K562 (cell line): ENCODE data around the gene SLC49A4. TPM values are rescaled to one million over a fixed set of nuclear protein-coding genes. Genes with fewer than 3 reads are reported as not detected.

Experiments
- ATAC-seq: fragments of 200-7000 bp; cut with Tn5 transposase; 3 replicates; pipeline ENCODE4 v1.9.1; 2020; ENCODE audit warnings: moderate library complexity
- BruUV-seq: library from RNA; stranded (reverse); fragments of 400-500 nt; replicated peaks from 2 replicates; lab custom pipeline; 2021; lab: Mats Ljungman, UMichigan
- CTCF ChIA-PET: fragments of 300-600 bp; formaldehyde crosslinking; extraction: SDS; loops from one replicate; lab custom pipeline; 2021; ENCODE audit warnings: low intra/inter-chr PET ratio; lab: Yijun Ruan, JAX
- POLR2A ChIA-PET: fragments of 300-600, 350-650 bp; sonication (Branson Sonifier 250); formaldehyde crosslinking; extraction: SDS; loops from one replicate; lab custom pipeline; 2021; ENCODE audit warnings: antibody characterized with exemption, inconsistent platforms; lab: Yijun Ruan, JAX
- DNase-seq, 4 experiments: peaks; one replicate each; pipeline versions ENCODE4 v3.0.0 to v3.0.0-alpha.2; 2011 to 2018; ENCODE audit warnings: low spot score in 3 of 4, mixed read lengths in 3 of 4; ENCODE audit errors: extremely low read depth in 1 of 4
- FAIRE-seq: peaks from 2 replicates; lab custom pipeline; 2011; peaks lifted over from hg19 to GRCh38; lab: Jason Lieb, UNC
- H2AFZ ChIP-seq: 2 replicates; pipeline ENCODE4 v1.6.0; 2011; ENCODE audit warnings: low read depth, low read length, control low read depth, inconsistent platforms
- H3K27ac ChIP-seq: fragments of 200-600 bp; 3 replicates; pipeline ENCODE4 v1.8.0; 2011; ENCODE audit warnings: low read depth, mild to moderate bottlenecking, control low read depth, inconsistent platforms, low read length, moderate library complexity, mixed read lengths; ENCODE audit errors: extremely low read depth
- H3K27me3 ChIP-seq, 2 experiments: fragments of 300-600 bp in 1 of 2; 2 replicates in 1 of 2; 3 replicates in 1 of 2; pipeline versions ENCODE4 v1.6.0 to v1.8.0; 2011; ENCODE audit warnings: inconsistent platforms in 2 of 2, low read length in 2 of 2, mild to moderate bottlenecking in 1 of 2, mixed read lengths in 1 of 2, moderate library complexity in 1 of 2; ENCODE audit not compliant: control insufficient read depth in 2 of 2, insufficient read depth in 2 of 2
- H3K36me3 ChIP-seq: fragments of 300-600 bp; 3 replicates; pipeline ENCODE4 v1.8.0; 2011; ENCODE audit warnings: mild to moderate bottlenecking, low read length, inconsistent platforms; ENCODE audit not compliant: control insufficient read depth, insufficient read depth
- H3K4me1 ChIP-seq, 2 experiments: fragments of 200-600 bp in 1 of 2; replicated peaks in 1 of 2; 2 replicates in 1 of 2; 3 replicates in 1 of 2; pipeline versions ENCODE4 v1.5.1 to v1.8.0; 2011; ENCODE audit warnings: inconsistent platforms in 2 of 2, low read length in 2 of 2, mild to moderate bottlenecking in 1 of 2, mixed read lengths in 1 of 2, moderate library complexity in 1 of 2; ENCODE audit not compliant: control insufficient read depth in 2 of 2, insufficient read depth in 2 of 2
- H3K4me2 ChIP-seq: 2 replicates; pipeline ENCODE4 v1.6.1; 2011; ENCODE audit warnings: low read length, control low read depth, inconsistent platforms, mixed read lengths; ENCODE audit not compliant: insufficient read depth
- H3K4me3 ChIP-seq: fragments of 200-600 bp; sonication (generic), shearing (Covaris generic); 2 replicates; pipeline ENCODE4 v1.5.1; 2016; ENCODE audit warnings: control low read depth, inconsistent platforms
- H3K79me2 ChIP-seq: fragments of 200-600 bp; 3 replicates; pipeline ENCODE4 v1.8.0; 2011; ENCODE audit warnings: low read length, inconsistent platforms; ENCODE audit not compliant: control insufficient read depth, insufficient read depth
- H3K9ac ChIP-seq, 2 experiments: 2 replicates each; pipeline versions ENCODE4 v1.6.0 to v1.6.1; 2011; ENCODE audit warnings: low read depth in 2 of 2, low read length in 2 of 2, control low read depth in 1 of 2, inconsistent platforms in 1 of 2, mild to moderate bottlenecking in 1 of 2, mixed read lengths in 1 of 2; ENCODE audit not compliant: insufficient read depth in 1 of 2
- H3K9me1 ChIP-seq: one replicate; pipeline ENCODE4 v1.6.0; 2011; ENCODE audit warnings: inconsistent platforms, mild to moderate bottlenecking, low read length, moderate library complexity; ENCODE audit not compliant: control insufficient read depth, insufficient read depth
- H3K9me3 ChIP-seq: replicated peaks from 2 replicates; pipeline ENCODE4 v1.5.1; 2011; ENCODE audit warnings: low read depth, low read length, inconsistent platforms; ENCODE audit not compliant: control insufficient read depth, insufficient read depth
- H4K20me1 ChIP-seq: replicated peaks from 2 replicates; pipeline ENCODE4 v1.6.1; 2011; ENCODE audit warnings: low read length, inconsistent platforms, mixed read lengths; ENCODE audit not compliant: control insufficient read depth, insufficient read depth
- BCOR ChIP-seq: fragments of 450-650 bp; IDR thresholded peaks from 2 replicates; pipeline ENCODE4 v1.6.1; 2016
- ETV1 ChIP-seq: fragments of 450-650 bp; conservative IDR thresholded peaks from 2 replicates; pipeline ENCODE4 v1.6.1; 2016; ENCODE audit warnings: missing genetic modification characterization, control low read depth, low read depth, missing compliant biosample characterization
- FUS ChIP-seq: fragments of 200-400 bp; formaldehyde crosslinking; optimal IDR thresholded peaks from 2 replicates; pipeline ENCODE3; 2017; ENCODE audit warnings: low read depth, low read length
- HMG20A ChIP-seq: fragments of 450-650 bp; formaldehyde crosslinking; conservative IDR thresholded peaks from 2 replicates; pipeline ENCODE4 v1.4.0; 2020; ENCODE audit warnings: mild to moderate bottlenecking, mixed read lengths
- KDM5B ChIP-seq: fragments of 200-600 bp; sonication (generic); IDR thresholded peaks from 2 replicates; pipeline ENCODE4 v1.6.1; 2012; ENCODE audit warnings: low read depth, mild to moderate bottlenecking, moderate library complexity, low read length, control low read depth, inconsistent platforms; ENCODE audit not compliant: insufficient replicate concordance
- PRMT5 ChIP-seq: sonication (generic); formaldehyde crosslinking; IDR thresholded peaks from 2 replicates; pipeline ENCODE4 v1.5.0; 2020; ENCODE audit warnings: missing genetic modification reagents
- SMARCB1 ChIP-seq: IDR thresholded peaks from 2 replicates; pipeline ENCODE4 v1.6.1; 2011; ENCODE audit warnings: improper control_type of control experiment, low read depth; ENCODE audit not compliant: insufficient read length
- SRF ChIP-seq, 2 experiments: fragments of 250-450, 450-650 bp in 1 of 2; sonication (Bioruptor Pico) in 1 of 2; sonication (generic) in 1 of 2; formaldehyde crosslinking; IDR thresholded peaks; 2 replicates each; pipeline versions ENCODE4 v1.5.0 to v1.5.1; 2020 to 2022; ENCODE audit warnings: mild to moderate bottlenecking in 1 of 2, missing genetic modification reagents in 1 of 2
- TAF7 ChIP-seq: fragments of 450-650 bp; IDR thresholded peaks from 2 replicates; pipeline ENCODE4 v1.6.1; 2016; ENCODE audit warnings: missing genetic modification characterization, missing compliant biosample characterization
- TCF3 ChIP-seq: sonication (generic); formaldehyde crosslinking; IDR thresholded peaks from 2 replicates; pipeline ENCODE4 v1.4.0; 2020; ENCODE audit warnings: mild to moderate bottlenecking, missing genetic modification reagents
- ZFP1 ChIP-seq: fragments of 450-650 bp; formaldehyde crosslinking; IDR thresholded peaks from 2 replicates; pipeline ENCODE4 v1.4.0; 2020; ENCODE audit warnings: mild to moderate bottlenecking, mixed read lengths
- ZNF224 ChIP-seq: sonication (generic); formaldehyde crosslinking; IDR thresholded peaks from 2 replicates; pipeline ENCODE4 v1.8.0; 2022; ENCODE audit warnings: mild to moderate bottlenecking, missing genetic modification reagents
- ZNF232 ChIP-seq: sonication (generic); formaldehyde crosslinking; IDR thresholded peaks from 2 replicates; pipeline ENCODE4 v1.8.0; 2022; ENCODE audit warnings: mild to moderate bottlenecking, missing genetic modification reagents
- ZNF408 ChIP-seq: fragments of 250-450 bp; sonication (Bioruptor Pico); IDR thresholded peaks from 2 replicates; pipeline ENCODE4 v1.4.0; 2020; ENCODE audit warnings: low read depth, mild to moderate bottlenecking, moderate library complexity
- ZNF695 ChIP-seq: fragments of 450-650 bp; formaldehyde crosslinking; IDR thresholded peaks from 2 replicates; pipeline ENCODE4 v1.4.0; 2020; ENCODE audit warnings: mild to moderate bottlenecking, moderate library complexity
- ZNF780A ChIP-seq: fragments of 250-450 bp; sonication (Bioruptor Pico); IDR thresholded peaks from 2 replicates; pipeline ENCODE4 v1.5.0; 2021; ENCODE audit warnings: mild to moderate bottlenecking
- WGBS: fragments of 100-300 bp; shearing (Covaris generic); methylation state at CpG from one replicate; pipeline ENCODE4 v1.1.6; 2016; ENCODE audit warnings: low coverage, mixed read lengths; ENCODE audit not compliant: insufficient coverage; ENCODE audit errors: missing lambda C conversion rate; 5-methylcytosine and 5-hydroxymethylcytosine counted together
- in situ Hi-C: fragments of 300-500 bp; cut with MboI; formaldehyde crosslinking; loops from 4 replicates; pipeline ENCODE4 v1.15.0; 2018; ENCODE audit warnings: inconsistent platforms, mixed read lengths
- intact Hi-C: fragments of 100-400 bp; cut with micrococcal nuclease; formaldehyde crosslinking; loops from 2 replicates; pipeline ENCODE4 v1.14.2; 2022
- polyA plus RNA-seq, 8 experiments: library from polyadenylated mRNA; depleted of rRNA in 4 of 8; stranded (reverse) in 5 of 8; unstranded in 3 of 8; fragments of >200 nt; fragmentation: Nextera tagmentation in 2 of 8; fragmentation: Illumina TruSeq in 1 of 8; extraction: Ambion mirVana in 2 of 8; extraction: Trizol in 1 of 8; gene quantifications; 2 replicates each; pipeline versions ENCODE4 v1.2.1 to v1.2.3, GENCODE V29; 2011 to 2014; ENCODE audit warnings: inconsistent platforms in 1 of 8, missing spikeins in 1 of 8
- total RNA-seq, 7 experiments: library from RNA; depleted of rRNA in 6 of 7; stranded (reverse); fragments of >200 nt in 6 of 7; fragmentation: Illumina TruSeq in 2 of 7; extraction: Trizol in 2 of 7; gene quantifications; 2 replicates each; pipeline versions ENCODE4 v1.2.1 to v1.2.3, GENCODE V29; 2011 to 2021; ENCODE audit warnings: low replicate concordance in 1 of 7
- TF ChIP-seq, protein P1 (sequence below): IDR thresholded peaks from 2 replicates; pipeline ENCODE4 v1.6.1; 2016; ENCODE audit warnings: missing genetic modification characterization, missing compliant biosample characterization
- TF ChIP-seq, protein P2 (sequence below): fragments of 250-450 bp; sonication (Bioruptor Pico); IDR thresholded peaks from 2 replicates; pipeline ENCODE4 v1.5.0; 2020; ENCODE audit warnings: mild to moderate bottlenecking

The SLC49A4 gene
- total and polyA plus RNA-seq, 9 of the 15 experiments (the other 6 are each of a cell fraction or from before 2014, with no cell fraction given): 0.15 to 1.3 (median 0.83) TPM

- Histone ChIP-seq H3K36me3 (no peaks in the 10 kb centered on the region), H3K9me3 (no peaks in the 10 kb centered on the region), H2AFZ (no peak overlapping the region), H3K27ac (no peak overlapping the region), H3K27me3 (peaks cover 16 to 74% of the 10 kb centered on the region in 2 experiments; a peak in 4 of 5 replicates), H3K9me1 (no peaks in the 10 kb centered on the region), H3K9ac (no peak overlapping the region), H4K20me1 (no peaks in the 10 kb centered on the region), H3K4me1 (peaks cover 0 to 9% of the 10 kb centered on the region in 2 experiments; a peak in 3 of 5 replicates), H3K4me3 (no peak overlapping the region), H3K79me2 (no peaks in the 10 kb centered on the region), H3K4me2 (no peak overlapping the region)
- FAIRE-seq: no peak
- ATAC-seq: no peak
- intact Hi-C loops: loop anchor here (10.0 kb wide), 1 partner anchor 172 kb away; no protein-coding TSS in a partner anchor
- no peak for DNase-seq
- POLR2A ChIA-PET: interaction anchor here (0.7 kb wide), 1 partner anchor 105 kb away, joined by 3 read pairs; no protein-coding TSS in a partner anchor
- no peak for TF ChIP-seq SMARCB1
- TF ChIP-seq ZNF695 (CRISPR knock-in tag): no peak
- no peak for TF ChIP-seq ZNF780A
- no peak for TF ChIP-seq FUS
- TF ChIP-seq, protein P1, sequence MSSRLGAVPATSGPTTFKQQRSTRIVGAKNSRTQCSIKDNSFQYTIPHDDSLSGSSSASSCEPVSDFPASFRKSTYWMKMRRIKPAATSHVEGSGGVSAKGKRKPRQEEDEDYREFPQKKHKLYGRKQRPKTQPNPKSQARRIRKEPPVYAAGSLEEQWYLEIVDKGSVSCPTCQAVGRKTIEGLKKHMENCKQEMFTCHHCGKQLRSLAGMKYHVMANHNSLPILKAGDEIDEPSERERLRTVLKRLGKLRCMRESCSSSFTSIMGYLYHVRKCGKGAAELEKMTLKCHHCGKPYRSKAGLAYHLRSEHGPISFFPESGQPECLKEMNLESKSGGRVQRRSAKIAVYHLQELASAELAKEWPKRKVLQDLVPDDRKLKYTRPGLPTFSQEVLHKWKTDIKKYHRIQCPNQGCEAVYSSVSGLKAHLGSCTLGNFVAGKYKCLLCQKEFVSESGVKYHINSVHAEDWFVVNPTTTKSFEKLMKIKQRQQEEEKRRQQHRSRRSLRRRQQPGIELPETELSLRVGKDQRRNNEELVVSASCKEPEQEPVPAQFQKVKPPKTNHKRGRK (tag): no peak
- no peak for TF ChIP-seq BCOR
- no peak for TF ChIP-seq HMG20A (CRISPR knock-in tag)
- TF ChIP-seq ZNF232 (CRISPR knock-in tag): no peak
- no peak for TF ChIP-seq ETV1
- TF ChIP-seq ZNF224: no peak
- TF ChIP-seq KDM5B: no peak
- TF ChIP-seq ZFP1: no peak
- TF ChIP-seq SRF (CRISPR knock-in tag; IDR thresholded peaks at IDR 0.05): no peak
- TF ChIP-seq, protein P2, sequence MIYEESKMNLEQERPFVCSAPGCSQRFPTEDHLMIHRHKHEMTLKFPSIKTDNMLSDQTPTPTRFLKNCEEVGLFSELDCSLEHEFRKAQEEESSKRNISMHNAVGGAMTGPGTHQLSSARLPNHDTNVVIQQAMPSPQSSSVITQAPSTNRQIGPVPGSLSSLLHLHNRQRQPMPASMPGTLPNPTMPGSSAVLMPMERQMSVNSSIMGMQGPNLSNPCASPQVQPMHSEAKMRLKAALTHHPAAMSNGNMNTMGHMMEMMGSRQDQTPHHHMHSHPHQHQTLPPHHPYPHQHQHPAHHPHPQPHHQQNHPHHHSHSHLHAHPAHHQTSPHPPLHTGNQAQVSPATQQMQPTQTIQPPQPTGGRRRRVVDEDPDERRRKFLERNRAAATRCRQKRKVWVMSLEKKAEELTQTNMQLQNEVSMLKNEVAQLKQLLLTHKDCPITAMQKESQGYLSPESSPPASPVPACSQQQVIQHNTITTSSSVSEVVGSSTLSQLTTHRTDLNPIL: no peak
- no peak for TF ChIP-seq PRMT5 (CRISPR knock-in tag)
- TF ChIP-seq TCF3 (CRISPR knock-in tag): no peak
- TF ChIP-seq TAF7 (tag): no peak
- no peak for TF ChIP-seq ZNF408 (CRISPR knock-in tag)
- WGBS: 3% methylated on average over 8 of the region's 20 CpGs
- in situ Hi-C loops: no loop called here
- CTCF ChIA-PET: no interaction called here
- BruUV-seq: no TSS peak
These were observed 131.5 kb downstream of the SLC49A4 start for GRCh38 chr3:122926322-122926721.
